HCT116 (cell line): ENCODE measurements around the gene AAR2. TPM values are rescaled to one million over a fixed set of nuclear protein-coding genes. Genes with fewer than 3 reads are reported as not detected.

Experiments
- ATAC-seq: fragments of 200-7000 bp; cut with Tn5 transposase; 2 replicates; pipeline ENCODE4 v1.9.1; 2020; ENCODE audit warnings: mild to moderate bottlenecking, moderate library complexity
- BruUV-seq: library from RNA; stranded (reverse); fragments of 400-500 nt; replicated peaks from 2 replicates; lab custom pipeline; 2021; lab: Mats Ljungman, UMichigan
- CTCF ChIA-PET: fragments of 300-600 bp; sonication (Branson Sonifier 250); formaldehyde crosslinking; loops from one replicate; lab custom pipeline; 2021; ENCODE audit warnings: antibody characterized with exemption; lab: Charles Lee
- POLR2A ChIA-PET: fragments of 300-600, 350-600 bp; sonication (Branson Sonifier 250); formaldehyde crosslinking; loops from one replicate; lab custom pipeline; 2021; ENCODE audit warnings: antibody characterized with exemption; lab: Charles Lee
- RAD21 ChIA-PET, 2 experiments: fragments of 300-600 bp; sonication (Branson Sonifier 250); formaldehyde crosslinking; loops; one replicate each; lab custom pipeline; 2023; ENCODE audit warnings: low total read pairs in 2 of 2; ENCODE audit not compliant: uncharacterized antibody in 2 of 2, unreplicated experiment in 2 of 2, low non-redundant PET in 1 of 2; lab: Charles Lee
- DNase-seq: peaks from one replicate; pipeline ENCODE4 v3.0.0-alpha.2; 2010; ENCODE audit warnings: low read depth, low spot score
- H2AFZ ChIP-seq: fragments of 200-600 bp; shearing (Covaris generic), sonication (generic); 2 replicates; pipeline ENCODE4 v1.6.1; 2017; ENCODE audit warnings: low read depth, mixed run types, mixed read lengths, antibody characterized with exemption, low read length; ENCODE audit not compliant: poor library complexity, severe bottlenecking
- H3K27ac ChIP-seq: 2 replicates; pipeline ENCODE4 v1.5.1; 2012; ENCODE audit warnings: low read depth, low read length
- H3K27me3 ChIP-seq: fragments of 200-600 bp; sonication (generic); 2 replicates; pipeline ENCODE4 v1.6.1; 2016; ENCODE audit warnings: mixed run types, low read length, mixed read lengths; ENCODE audit not compliant: insufficient read depth
- H3K36me3 ChIP-seq, 2 experiments: fragments of 200-500 bp in 1 of 2; fragments of 200-600 bp in 1 of 2; sonication (Bioruptor generic) in 1 of 2; sonication (generic) in 1 of 2; 2 replicates each; pipeline versions ENCODE4 v1.5.1 to v1.6.1; 2014 to 2016; ENCODE audit warnings: low read length in 2 of 2, inconsistent platforms in 1 of 2, mixed read lengths in 1 of 2, mixed run types in 1 of 2; ENCODE audit not compliant: insufficient read depth in 2 of 2, control insufficient read depth in 1 of 2
- H3K4me1 ChIP-seq, 2 experiments: fragments of 200-600 bp in 1 of 2; sonication (generic) in 1 of 2; 2 replicates each; pipeline versions ENCODE4 v1.5.1 to v1.6.1; 2012 to 2017; ENCODE audit warnings: low read length in 2 of 2, inconsistent platforms in 1 of 2, mild to moderate bottlenecking in 1 of 2, mixed read lengths in 1 of 2, mixed run types in 1 of 2, moderate library complexity in 1 of 2; ENCODE audit not compliant: insufficient read depth in 2 of 2, control insufficient read depth in 1 of 2
- H3K4me2 ChIP-seq: fragments of 200-600 bp; sonication (generic); 2 replicates; pipeline ENCODE4 v1.6.1; 2017; ENCODE audit warnings: mixed run types, low read length, mixed read lengths
- H3K4me3 ChIP-seq, 2 experiments: fragments of 200-600 bp in 1 of 2; sonication (generic) in 1 of 2; replicated peaks in 1 of 2; 2 replicates each; pipeline ENCODE4 v1.5.1; 2011 to 2016; ENCODE audit warnings: low read length in 2 of 2, control low read depth in 1 of 2, low read depth in 1 of 2, mild to moderate bottlenecking in 1 of 2, mixed read lengths in 1 of 2, mixed run types in 1 of 2
- H3K79me2 ChIP-seq: fragments of 200-600 bp; sonication (generic); 2 replicates; pipeline ENCODE4 v1.6.1; 2017; ENCODE audit warnings: mild to moderate bottlenecking, mixed run types, low read length, moderate library complexity, mixed read lengths; ENCODE audit not compliant: insufficient read depth
- H3K9ac ChIP-seq: fragments of 200-600 bp; sonication (generic); 2 replicates; pipeline ENCODE4 v1.6.1; 2016; ENCODE audit warnings: low read length, mixed read lengths
- H3K9me2 ChIP-seq: fragments of 200-600 bp; sonication (generic), shearing (Covaris generic); 2 replicates; pipeline ENCODE4 v1.6.1; 2017; ENCODE audit warnings: mixed run types, mild to moderate bottlenecking, moderate library complexity; ENCODE audit not compliant: insufficient read depth
- H3K9me3 ChIP-seq, 2 experiments: fragments of 200-500 bp in 1 of 2; fragments of 200-600 bp in 1 of 2; sonication (Bioruptor generic) in 1 of 2; sonication (generic) in 1 of 2; 2 replicates each; pipeline ENCODE4 v1.6.1; 2014 to 2017; ENCODE audit warnings: low read length in 2 of 2, mixed read lengths in 2 of 2, inconsistent platforms in 1 of 2, low read depth in 1 of 2, mild to moderate bottlenecking in 1 of 2, mixed run types in 1 of 2, moderate library complexity in 1 of 2; ENCODE audit not compliant: control insufficient read depth in 1 of 2, insufficient read depth in 1 of 2
- H4K20me1 ChIP-seq: fragments of 200-600 bp; sonication (generic), shearing (Covaris generic); 2 replicates; pipeline ENCODE4 v1.6.1; 2017; ENCODE audit warnings: mixed run types, mild to moderate bottlenecking, moderate library complexity; ENCODE audit not compliant: insufficient read depth
- CBX3 ChIP-seq: IDR thresholded peaks from 2 replicates; pipeline ENCODE4 v1.6.1; 2012; ENCODE audit warnings: low read depth
- CEBPB ChIP-seq: IDR thresholded peaks from 2 replicates; pipeline ENCODE4 v1.6.1; 2012; ENCODE audit warnings: low read depth
- CTCF ChIP-seq, 3 experiments: fragments of 200-600 bp in 1 of 3; sonication (generic) in 1 of 3; IDR thresholded peaks in 2 of 3; conservative IDR thresholded peaks in 1 of 3; 2 replicates each; pipeline ENCODE4 v1.5.1; 2012 to 2017; ENCODE audit warnings: low read depth in 2 of 3, low read length in 2 of 3, antibody characterized with exemption in 1 of 3, borderline replicate concordance in 1 of 3, control low read depth in 1 of 3, mild to moderate bottlenecking in 1 of 3, mixed read lengths in 1 of 3, mixed run types in 1 of 3, moderate library complexity in 1 of 3; ENCODE audit not compliant: insufficient read depth in 1 of 3
- EGR1 ChIP-seq: IDR thresholded peaks from 2 replicates; pipeline ENCODE4 v1.6.1; 2012; ENCODE audit warnings: low read depth
- ELF1 ChIP-seq: IDR thresholded peaks from 2 replicates; pipeline ENCODE4 v1.6.1; 2012; ENCODE audit warnings: low read depth, borderline replicate concordance
- EZH2 ChIP-seq: fragments of 200-600 bp; sonication (generic); IDR thresholded peaks from 2 replicates; pipeline ENCODE4 v1.6.1; 2017; ENCODE audit warnings: antibody characterized with exemption, mixed run types
- FOSL1 ChIP-seq: IDR thresholded peaks from 2 replicates; pipeline ENCODE4 v1.6.1; 2012; ENCODE audit warnings: low read depth
- JUND ChIP-seq: IDR thresholded peaks from 2 replicates; pipeline ENCODE4 v1.6.1; 2012
- POLR2AphosphoS5 ChIP-seq: IDR thresholded peaks from 2 replicates; pipeline ENCODE4 v1.6.1; 2011; ENCODE audit warnings: mild to moderate bottlenecking, low read depth, low read length, moderate library complexity
- RAD21 ChIP-seq: IDR thresholded peaks from 2 replicates; pipeline ENCODE4 v1.6.1; 2012; ENCODE audit warnings: low read depth, mild to moderate bottlenecking
- SIN3A ChIP-seq: IDR thresholded peaks from 2 replicates; pipeline ENCODE4 v1.6.1; 2012; ENCODE audit warnings: low read depth
- SRF ChIP-seq: IDR thresholded peaks from 2 replicates; pipeline ENCODE4 v1.6.1; 2012; ENCODE audit warnings: low read depth
- TCF7L2 ChIP-seq: IDR thresholded peaks from 2 replicates; pipeline ENCODE4 v1.7.0; 2011; ENCODE audit warnings: borderline replicate concordance, inconsistent platforms; ENCODE audit not compliant: insufficient read depth, insufficient read length; ENCODE audit errors: extremely low read depth
- ZBTB33 ChIP-seq: IDR thresholded peaks from 2 replicates; pipeline ENCODE4 v1.6.1; 2011; ENCODE audit warnings: mild to moderate bottlenecking, low read length, moderate library complexity; ENCODE audit not compliant: insufficient replicate concordance; ENCODE audit errors: extremely low read depth
- ZNF274 ChIP-seq: fragments of 200-500 bp; sonication (Bioruptor generic); IDR thresholded peaks from 2 replicates; pipeline ENCODE4 v1.6.1; 2014; ENCODE audit warnings: mild to moderate bottlenecking, low read depth, low read length, inconsistent platforms
- intact Hi-C: fragments of 100-400 bp; cut with micrococcal nuclease; formaldehyde crosslinking; loops from 2 replicates; pipeline ENCODE4 v1.10.0; 2022
- total RNA-seq: library from RNA; stranded (reverse); gene quantifications from one replicate; pipeline ENCODE4 v1.2.1, GENCODE V29; 2021; ENCODE audit not compliant: unreplicated experiment

The AAR2 gene
- total RNA-seq, 1 experiment from 2014 or later = 23.3 TPM

DNA sequence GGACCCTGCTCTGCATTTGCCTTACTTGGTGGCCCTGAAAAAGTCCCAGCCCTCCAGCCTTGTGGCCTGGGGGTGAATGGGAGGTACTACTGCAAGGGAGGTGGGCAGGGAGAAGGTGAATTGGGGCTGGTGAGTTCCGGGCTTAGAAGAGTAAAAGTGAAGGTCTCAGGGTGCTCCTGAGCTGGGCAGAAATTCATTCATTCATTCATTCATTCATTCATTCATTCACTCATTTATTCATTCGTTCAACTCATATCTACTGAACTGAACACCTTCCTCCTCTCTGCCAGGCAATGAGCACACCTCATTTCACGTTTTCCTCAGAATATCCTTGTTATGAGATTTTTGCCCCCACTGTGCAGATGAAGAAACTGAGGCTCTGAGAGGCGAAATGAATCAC is 63.2 kb downstream of the AAR2 start:
- CTCF ChIA-PET = no interaction called here

More for the DNA sequence above, 63.2 kb downstream of the AAR2 start:
- no peak overlapping the region for H3K9ac ChIP-seq
- ChIA-PET RAD21 (no interaction called here), POLR2A (no interaction called here)
- no peaks in the 10 kb centered on the region for H3K4me1 ChIP-seq
- H3K9me2 ChIP-seq = no peaks in the 10 kb centered on the region
- H3K9me3 ChIP-seq = no peaks in the 10 kb centered on the region
- no peaks in the 10 kb centered on the region for H4K20me1 ChIP-seq
- BruUV-seq = no TSS peak
- no peak overlapping the region for H3K4me3 ChIP-seq
- H3K27me3 ChIP-seq = peaks cover 47% of the 10 kb centered on the region
- no peak overlapping the region for H3K27ac ChIP-seq
- TF ChIP-seq EGR1 (no peak), ELF1 (no peak), FOSL1 (no peak), ZBTB33 (no peak), CTCF (IDR thresholded peaks at IDR 0.05 in 2 of 3, conservative IDR thresholded peaks at IDR 0.05 in 1 of 3; ENCODE audit: borderline replicate concordance in 1 of 3, insufficient read depth in 1 of 3, low read depth in 2 of 3, low read length in 2 of 3) (no peak), SRF (no peak), POLR2AphosphoS5 (no peak), CEBPB (no peak), RAD21 (no peak), JUND (no peak), EZH2 (no peak), CBX3 (no peak), ZNF274 (no peak), TCF7L2 (no peak), SIN3A (no peak)
- TF ChIP-seq, all 23 proteins: peak for 0
- DNase-seq = no peak
- Histone ChIP-seq H3K79me2 (no peaks in the 10 kb centered on the region), H2AFZ (no peak overlapping the region), H3K4me2 (no peak overlapping the region), H3K36me3 (no peaks in the 10 kb centered on the region)
- ATAC-seq = no peak
- intact Hi-C loops = no loop called here
